ENCODE results near the gene DMBT1.
"Not testable (repeated sequence)": the region's sequence is repeated elsewhere in the genome, so short reads cannot be mapped to it uniquely, and the experiment has no call there.

The DMBT1 gene

DNA sequence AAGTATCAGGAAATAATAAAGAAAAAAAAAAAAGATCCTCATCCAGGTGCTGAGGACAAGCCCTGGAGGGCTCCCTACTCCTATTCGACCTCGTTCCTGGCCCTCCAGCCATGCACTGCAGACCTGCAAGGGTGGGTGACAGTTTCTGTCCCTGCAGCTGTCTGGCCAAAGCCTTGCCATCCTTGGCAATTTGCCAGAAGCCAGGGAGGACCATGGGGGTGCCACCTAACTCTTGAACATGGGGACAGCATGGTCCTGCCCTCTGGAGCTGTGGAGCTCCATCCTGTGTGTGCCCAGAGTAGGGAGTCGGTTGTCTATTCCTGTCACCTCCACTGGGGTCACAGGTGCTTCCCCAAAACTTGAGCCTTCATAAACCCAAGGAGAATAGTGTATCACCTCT, 27.8 kb downstream of the DMBT1 start:
- DNase-seq: no peak

DNA sequence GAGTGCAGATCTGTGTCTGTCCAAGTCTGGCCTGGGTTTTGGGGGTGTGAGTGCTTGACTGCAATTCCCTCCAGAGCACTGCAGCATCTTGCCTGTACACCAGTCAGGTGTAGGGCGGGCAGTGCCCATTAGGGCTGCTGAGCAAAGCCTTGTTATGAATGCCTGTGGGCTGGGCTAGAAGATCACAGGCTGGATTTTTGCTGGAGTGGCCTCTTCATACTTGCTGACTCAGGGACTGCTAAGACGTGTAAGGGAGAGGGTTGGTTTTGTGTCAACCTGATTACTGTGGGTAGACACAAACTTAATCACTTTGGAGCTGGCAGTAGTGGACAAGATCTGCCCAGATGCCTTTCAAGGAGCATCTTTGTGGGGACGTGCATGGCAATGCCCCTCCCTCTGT, 29.6 kb downstream of the DMBT1 start:
- no peak for DNase-seq

DNA sequence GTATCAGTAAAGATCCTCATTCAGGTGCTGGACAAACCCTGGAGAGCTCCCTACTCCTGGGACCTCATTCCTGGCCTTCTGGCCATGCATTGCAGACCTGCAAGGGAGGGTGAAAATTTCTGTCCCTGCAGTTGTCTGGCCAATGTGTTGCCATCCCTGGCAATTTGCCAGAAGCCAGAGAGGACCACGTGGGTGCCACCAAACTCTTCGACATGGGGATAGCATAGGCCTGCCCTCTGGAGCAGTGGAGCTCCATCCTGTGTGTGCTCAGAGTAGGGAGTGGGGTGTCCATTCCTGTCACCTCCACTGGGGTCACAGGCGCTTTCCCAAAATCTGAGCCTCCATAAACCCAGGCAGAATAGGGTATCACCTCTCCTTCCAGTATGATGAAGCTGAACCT, 31.2 kb downstream of the DMBT1 start:
- DNase-seq: no peak

DNA sequence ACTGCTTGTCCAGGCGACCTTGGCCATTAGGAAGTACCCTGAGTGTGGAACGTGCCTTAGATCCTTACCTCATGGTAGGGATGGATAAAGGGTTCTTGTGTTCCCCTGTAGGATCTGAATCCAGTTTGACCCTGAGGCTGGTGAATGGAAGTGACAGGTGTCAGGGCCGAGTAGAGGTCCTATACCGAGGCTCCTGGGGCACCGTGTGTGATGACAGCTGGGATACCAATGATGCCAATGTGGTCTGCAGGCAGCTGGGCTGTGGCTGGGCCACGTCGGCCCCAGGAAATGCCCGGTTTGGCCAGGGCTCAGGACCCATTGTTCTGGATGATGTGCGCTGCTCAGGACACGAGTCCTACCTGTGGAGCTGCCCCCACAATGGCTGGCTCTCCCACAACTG, 31.6 kb downstream of the DMBT1 start:
- DNase-seq: no peak

DNA sequence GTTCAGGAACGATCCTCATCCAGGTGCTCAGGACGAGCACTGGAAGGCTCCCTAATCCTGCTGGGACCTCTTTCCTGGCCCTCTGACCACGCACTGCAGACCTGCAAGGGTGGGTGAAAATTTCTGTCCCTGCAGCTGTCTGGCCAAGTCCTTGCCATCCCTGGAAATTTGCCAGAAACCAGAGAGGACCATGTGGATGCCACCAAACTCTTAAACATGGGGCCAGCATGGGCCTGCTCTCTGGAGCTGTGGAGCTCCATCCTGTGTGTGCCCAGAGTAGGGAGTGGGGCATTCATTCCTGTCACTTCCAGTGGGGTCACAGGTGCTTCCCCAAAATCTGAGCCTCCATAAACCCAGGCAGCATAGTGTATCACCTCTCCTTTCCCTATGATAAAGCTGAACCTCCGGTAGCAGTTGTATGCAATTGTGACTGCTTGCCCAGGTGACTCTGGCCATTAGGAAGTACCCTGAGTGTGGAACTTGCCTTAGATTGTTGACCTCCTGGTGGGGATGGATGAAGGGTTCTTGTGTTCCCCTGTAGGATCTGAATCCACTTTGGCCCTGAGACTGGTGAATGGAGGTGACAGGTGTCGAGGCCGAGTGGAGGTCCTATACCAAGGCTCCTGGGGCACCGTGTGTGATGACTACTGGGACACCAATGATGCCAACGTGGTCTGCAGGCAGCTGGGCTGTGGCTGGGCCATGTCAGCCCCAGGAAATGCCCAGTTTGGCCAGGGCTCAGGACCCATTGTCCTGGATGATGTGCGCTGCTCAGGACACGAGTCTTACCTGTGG, 57.1 kb downstream of the DMBT1 start:
- no peak for DNase-seq

DNA sequence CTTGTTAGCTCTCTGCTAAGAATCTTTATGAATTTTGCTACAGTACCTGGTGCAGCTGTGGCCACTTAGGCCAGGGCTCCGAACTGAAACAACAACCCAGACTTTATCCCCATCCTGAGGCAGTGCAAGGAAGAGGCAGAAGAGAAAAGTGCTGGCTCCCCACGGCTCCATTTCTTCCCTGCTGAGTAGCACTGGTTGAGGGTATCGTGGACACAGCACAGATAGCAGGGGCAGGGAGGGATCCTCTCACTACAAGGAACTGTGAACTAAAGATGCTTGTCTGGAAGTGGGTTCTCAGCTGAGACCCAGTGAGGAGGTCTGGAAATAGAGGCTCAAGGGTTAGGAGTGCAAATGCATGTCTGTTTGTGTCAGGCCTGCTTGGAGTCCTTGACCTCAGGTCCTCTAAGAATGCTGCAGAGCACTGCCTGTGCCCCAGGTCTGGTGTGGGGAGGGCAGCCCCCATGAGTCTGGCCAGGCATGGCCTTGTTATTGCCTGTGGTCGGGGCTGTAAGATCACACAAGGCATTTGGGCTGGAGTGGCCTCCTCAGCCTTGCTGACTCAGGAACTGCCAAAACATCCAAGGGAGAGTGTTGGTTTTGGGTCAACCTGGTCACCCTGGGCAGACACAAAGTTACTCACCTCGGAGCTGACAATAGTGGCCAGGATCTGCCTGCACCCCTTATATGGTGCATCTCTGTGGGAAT, 58.1 kb downstream of the DMBT1 start:
- DNase-seq: no peak

DNA sequence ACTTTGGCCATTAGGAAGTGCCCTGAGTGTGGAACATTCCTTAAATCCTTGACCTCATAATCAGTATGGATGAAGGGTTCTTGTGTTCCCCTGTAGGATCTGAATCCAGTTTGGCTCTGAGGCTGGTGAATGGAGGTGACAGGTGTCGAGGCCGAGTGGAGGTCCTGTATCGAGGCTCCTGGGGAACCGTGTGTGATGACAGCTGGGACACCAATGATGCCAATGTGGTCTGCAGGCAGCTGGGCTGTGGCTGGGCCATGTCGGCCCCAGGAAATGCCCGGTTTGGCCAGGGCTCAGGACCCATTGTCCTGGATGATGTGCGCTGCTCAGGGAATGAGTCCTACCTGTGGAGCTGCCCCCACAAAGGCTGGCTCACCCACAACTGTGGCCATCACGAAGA, 60.4 kb downstream of the DMBT1 start:
- not testable (repeated sequence) for DNase-seq

DNA sequence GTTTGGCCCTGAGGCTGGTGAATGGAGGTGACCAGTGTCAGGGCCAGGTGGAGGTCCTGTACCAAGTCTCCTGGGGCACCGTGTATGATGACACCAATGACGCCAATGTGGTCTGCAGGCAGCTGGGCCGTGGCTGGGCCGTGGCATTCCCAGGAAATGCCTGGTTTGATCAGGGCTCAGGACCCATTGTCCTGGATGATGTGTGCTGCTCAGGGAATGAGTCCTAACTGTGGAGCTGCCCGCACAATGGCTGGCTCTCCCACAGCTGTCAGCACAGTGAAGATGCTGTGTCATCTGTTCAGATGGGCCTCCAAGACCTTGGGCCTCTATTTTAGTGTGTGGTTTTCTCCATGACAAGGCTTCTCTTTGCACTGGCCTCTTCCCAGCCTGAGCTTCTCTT, 64.0 kb downstream of the DMBT1 start:
- no peak for DNase-seq

DNA sequence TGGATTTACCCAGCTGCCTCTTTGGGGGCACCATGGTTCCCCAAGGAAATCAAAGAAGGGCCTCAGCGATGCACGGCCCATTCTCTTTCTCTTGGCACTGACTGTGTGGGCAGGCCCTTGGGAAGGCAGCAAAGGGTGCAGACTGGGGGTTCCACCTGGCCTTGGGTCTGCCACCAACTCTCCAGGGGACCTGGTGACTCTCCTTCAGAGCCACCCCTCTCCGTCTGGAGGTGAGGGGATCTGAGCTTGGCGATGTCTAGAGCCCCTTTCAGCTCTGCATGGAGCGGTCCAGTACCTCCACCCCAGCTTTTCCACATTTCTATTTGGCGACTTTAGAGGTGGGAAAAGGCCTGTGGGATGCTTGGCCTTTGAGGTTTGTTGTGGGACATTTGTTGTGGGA, 70.0 kb downstream of the DMBT1 start:
- DNase-seq: no peak

DNA sequence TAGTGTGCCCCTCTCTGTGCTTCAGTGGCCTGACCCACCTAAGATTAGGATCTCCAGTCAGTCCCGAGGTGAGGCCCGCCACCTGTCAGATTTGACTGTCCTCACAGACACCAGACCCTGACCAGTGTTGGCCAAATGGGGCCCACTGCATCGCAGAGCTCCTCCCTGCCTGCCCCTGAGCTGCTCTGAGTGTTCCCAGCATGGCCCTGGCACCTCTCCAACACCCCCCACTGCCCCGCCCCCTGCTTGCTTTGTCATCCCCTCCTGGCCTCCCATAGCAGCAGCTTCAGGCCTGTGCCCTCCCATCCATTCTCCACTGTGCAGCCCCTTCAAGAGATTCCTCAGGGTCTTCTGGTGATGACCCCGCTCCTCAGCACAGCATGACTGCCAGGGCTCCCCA, 71.5 kb downstream of the DMBT1 start:
- DNase-seq: no peak

DNA sequence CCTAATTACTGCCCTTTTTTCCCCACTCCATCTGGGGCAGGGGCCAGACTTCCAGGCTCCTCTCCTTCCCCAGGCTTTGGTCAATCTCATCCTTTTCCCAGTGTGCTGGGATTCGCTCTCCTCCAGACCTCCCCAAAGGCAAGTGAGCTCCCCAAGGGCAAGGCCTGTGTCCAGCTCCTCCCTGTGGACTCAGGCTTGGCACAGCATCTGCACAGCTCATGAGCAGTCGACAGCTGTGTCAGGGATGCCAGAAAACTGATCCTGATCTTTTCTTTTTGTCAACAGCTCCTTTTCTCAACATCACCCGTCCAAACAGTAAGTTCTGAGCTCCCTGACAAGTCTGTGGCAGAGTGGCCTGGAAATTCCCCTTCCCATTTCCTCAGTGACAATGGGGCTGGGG, 72.0 kb downstream of the DMBT1 start:
- DNase-seq: no peak

DNA sequence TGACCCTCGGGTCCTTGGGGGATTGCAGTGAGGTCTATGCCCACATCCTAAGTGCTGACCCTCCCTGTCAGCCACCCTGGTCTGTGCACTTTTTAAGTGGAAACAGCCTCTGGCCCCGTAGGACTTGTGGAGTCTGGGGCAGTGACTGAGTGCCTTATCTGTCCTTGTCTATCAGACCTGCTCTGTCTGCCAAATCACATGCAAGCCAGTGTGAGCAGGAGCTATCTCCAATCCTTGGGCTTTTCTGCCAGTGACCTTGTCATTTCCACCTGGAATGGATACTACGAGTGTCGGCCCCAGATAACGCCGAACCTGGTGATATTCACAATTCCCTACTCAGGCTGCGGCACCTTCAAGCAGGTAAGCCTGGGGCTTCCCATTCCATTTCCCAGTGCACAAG, 76.4 kb downstream of the DMBT1 start:
- DNase-seq: no peak

DNA sequence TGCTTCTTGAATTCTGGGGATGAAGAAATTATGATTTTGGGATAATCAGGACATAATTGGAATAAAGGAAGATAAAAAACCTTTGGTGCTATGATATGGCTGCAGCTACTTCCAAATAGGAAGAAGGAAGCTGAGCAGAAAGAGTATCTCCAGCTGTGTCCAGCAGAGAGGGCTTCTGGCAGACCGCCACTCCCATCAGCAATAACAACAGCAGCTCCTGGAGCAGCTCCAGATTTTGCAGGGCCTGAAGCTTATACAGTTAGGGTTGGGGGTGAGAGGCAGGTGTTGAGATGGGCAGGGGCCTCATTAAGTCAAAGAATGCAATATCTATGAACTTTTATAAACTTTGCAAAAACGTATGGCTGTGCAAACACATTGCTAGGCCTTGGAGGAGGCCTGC, 76.8 kb downstream of the DMBT1 start:
- DNase-seq: peak; percentile 63

DNA sequence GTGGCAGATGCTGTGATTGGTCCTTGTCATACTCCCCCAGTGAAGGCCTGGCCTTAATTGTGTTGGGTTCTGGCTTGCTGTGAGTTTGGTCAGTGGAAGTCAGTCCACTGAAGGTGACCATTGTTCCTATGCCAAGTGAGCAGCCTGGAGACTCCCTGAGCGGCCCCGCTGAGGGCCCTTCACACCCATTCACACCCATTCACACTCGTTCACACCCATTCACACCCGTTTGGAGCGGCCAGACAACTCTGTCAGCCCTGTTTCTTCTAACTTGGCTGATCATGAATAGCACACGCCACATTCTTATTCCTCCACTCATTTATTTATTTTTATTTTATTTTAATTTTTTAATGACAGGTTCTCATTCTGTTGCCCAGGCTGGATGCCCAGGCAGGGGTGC, 77.6 kb downstream of the DMBT1 start:
- no peak for DNase-seq

DNA sequence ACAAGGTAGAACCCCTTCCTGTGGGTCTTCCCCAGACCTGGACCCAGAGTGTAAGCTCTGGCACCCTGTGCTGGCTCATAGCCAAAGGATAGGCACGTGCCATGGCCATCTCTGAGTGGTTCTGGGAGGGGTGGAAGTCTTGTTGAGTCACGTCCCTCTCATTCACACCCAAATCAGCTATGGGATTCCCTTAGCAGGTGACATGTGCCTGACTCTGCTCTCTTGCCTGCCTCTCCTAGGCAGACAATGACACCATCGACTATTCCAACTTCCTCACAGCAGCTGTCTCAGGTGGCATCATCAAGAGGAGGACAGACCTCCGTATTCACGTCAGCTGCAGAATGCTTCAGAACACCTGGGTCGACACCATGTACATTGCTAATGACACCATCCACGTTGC, 79.2 kb downstream of the DMBT1 start:
- no peak for DNase-seq

DNA sequence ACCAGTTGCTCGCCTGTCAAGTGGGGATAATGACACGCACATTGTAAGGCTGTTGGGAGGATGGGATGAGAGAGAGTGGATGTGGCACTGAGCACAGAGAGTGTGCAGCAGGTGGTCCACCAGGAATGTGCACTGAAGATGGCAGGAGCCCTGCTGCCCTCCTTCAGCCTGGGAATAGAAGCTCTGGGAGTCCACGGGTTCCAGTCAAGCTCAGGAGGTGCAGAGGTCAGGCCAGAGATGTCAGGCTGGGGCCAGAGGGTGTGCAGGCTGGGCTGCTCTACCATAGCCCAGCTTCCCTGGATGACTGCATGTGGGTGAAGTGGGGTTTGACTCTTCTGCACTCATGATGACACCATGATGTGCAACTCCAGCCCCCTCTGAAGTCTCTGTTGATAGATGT, 80.4 kb downstream of the DMBT1 start:
- no peak for DNase-seq

DNA sequence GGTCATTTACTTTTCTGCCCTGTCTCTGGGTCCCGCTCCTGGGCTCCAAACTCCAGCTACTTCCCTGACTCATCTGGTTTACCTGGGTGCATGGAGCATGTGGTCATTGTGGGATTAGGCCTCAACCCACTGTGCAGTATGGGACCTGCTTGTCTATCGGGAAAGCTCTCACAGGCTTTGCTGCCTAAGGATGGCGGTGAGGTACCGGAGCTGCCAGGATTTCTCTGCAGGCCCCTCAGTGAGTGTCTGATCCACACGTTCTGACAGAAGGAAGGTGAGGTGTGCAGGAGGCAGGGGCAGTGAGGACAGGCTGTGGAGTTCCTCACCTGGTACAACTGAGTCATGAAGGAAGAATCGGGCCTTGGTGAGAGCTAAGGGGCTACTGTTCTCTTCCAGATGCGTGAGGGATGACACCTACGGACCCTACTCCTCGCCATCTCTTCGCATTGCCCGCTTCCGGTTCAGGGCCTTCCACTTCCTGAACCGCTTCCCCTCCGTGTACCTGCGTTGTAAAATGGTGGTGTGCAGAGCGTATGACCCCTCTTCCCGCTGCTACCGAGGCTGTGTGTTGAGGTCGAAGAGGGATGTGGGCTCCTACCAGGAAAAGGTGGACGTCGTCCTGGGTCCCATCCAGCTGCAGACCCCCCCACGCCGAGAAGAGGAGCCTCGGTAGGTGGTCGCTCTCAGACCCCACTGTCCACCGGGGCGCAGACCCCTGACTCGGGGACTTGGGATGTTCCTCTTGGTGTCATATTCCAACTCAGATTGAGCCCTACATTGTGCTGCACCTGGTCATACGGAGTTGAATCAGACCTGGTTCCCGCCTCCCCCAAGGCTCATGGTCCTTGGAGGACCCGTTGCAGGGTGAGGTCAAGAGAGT, 82.4 kb downstream of the DMBT1 start:
- no peak for DNase-seq

DNA sequence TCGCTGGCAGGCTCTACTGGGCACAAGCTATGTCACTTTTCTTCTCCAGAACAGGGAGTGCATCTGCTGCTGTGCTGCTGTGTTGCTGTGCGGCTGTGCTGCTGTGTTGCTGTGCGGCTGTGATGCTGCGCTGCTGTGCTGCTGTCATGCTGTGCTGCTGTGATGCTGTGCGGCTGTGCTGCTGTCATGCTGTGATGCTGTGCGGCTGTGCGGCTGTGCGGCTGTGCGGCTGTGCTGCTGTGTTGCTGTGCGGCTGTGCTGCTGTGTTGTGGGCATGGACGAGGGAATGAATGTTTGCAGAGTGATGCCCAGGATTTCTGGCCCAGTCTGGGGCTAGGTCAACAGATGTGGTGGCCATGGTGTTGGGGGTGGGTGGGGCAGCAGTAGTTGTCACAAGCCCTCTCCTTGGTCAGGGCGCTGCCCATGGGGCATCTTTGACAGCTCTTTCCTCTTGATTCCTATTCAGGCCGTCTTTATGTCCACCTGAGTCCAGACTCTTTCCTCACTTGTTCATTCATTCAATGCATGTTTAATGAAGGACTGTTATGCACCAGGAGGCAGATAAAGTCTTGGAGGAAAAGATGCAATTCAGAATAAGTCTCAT, 83.5 kb downstream of the DMBT1 start:
- DNase-seq: no peak

DNA sequence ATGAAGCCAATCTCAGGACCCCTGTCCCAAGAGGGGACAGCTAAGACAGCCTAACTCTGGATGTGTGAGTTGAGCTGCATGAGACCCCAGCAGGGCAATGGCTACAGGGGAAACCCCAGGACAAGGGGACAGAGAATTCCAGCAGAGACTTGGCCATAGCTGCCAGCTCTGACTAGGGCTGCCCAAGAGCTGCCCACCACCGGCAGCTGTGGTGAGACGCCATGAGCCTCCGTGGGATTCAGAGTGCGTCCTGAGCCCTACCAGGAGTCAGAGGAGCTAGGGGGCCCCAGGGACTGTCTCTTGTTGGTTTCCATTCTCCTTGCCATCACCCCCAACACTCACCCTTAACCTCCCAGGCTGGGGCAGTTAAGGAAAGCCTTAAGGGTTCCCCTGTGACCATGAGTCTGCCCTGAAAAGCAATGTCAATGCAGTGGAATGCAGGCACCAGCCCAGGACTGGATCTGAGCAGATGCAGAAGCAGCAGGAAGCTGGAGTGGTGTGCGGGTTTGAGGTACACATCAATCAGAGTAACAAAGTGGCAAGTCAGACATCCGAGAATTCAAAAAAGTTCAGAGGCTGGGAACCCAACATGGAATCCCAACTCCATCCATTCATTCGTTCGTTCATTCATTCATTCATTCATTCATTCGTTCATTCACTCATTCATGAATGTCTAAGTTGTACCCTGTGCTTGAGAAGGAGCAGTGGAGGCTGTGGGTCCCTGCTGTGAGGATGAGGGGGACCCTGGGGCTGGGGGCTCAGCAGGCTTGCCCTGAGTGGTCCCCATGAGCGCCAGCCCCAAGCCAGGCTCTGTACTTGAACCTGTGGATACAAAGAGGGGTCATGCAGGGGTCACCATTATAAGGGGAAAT, 86.2 kb downstream of the DMBT1 start:
- DNase-seq: no peak

DNA sequence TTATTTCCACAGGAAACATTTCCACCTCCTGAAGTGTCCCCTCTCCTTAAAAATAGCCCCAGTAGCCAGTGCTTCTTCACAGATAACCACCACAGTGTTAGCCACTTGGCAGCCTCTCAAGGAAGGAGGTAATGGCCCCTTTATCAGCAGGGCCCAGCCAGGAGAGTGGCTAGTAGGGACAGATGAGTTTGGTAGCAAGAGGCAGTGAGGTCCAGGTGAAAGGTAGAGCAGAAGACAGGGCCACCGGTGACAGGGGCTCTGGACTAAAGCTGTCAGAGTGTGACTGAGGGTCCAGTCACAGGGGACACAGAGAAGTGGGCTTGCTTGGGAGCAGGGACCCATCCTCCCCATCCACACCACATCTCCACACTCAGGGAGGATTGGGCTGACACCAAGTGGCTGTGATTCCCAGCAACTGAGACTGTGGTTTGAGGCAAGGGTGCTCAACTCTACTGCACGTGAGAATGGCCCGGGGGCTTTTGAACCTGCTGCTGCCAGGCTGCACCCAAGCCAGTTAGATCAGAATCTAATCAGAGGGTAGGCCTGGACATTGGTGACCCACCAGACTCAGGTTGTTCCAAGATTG, 86.9 kb downstream of the DMBT1 start:
- no peak for DNase-seq

DNA sequence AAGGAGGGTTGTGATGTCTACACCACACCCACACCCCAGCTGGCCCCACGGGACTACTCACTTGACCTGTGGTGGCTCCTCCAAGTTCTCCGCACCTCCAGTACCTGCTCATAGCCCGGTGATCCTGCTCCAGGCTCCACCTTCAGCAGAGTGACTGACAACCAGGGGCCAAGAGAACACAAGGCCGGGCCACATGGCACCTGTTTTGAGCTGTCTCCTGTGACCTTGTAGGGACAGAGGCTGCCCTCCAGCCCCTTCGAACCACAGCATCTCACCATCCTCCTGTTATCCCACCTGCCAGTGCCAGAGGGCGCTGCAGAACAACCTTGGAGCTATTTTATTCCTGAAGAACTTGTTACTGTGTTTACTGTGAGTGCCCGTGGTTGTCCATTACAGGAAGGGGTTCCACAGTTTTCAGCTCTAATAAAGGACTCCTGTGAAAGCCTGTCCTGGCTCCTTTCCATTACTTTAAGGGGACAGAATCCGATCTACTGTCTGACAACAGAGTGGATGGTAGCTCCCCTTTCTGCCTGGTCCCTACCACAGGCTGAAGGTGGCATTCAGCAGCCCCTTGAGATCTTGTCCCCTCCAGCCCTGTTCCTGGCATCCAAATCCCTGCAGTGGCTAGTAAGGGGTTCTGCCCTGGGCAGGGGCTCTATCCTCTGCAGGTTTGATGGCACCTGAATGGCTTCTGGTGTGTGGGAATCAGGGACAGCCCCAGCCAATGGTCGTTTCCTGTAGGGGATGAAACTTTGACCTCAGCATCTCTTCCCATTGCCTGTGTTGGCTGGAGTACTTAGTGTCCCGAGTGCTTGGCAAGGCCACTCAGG, 88.3 kb downstream of the DMBT1 start:
- DNase-seq: peak; percentile 33
